A673 (cell line): ENCODE data around the gene INO80B. TPM values are rescaled to one million over a fixed set of nuclear protein-coding genes. Genes with fewer than 3 reads are reported as not detected.
"Not testable (repeated sequence)": the region's sequence is repeated elsewhere in the genome, so short reads cannot be mapped to it uniquely, and the experiment has no call there.

Experiments
- BruUV-seq: library from RNA; stranded (reverse); fragments of 400-500 nt; replicated peaks from 2 replicates; lab custom pipeline; 2021; lab: Mats Ljungman, UMichigan
- CTCF ChIA-PET: fragments of 300-600 bp; sonication (Branson Sonifier 250); formaldehyde crosslinking; loops from one replicate; lab custom pipeline; 2022; ENCODE audit warnings: antibody characterized with exemption; lab: Charles Lee
- POLR2A ChIA-PET: fragments of 300-600 bp; sonication (Branson Sonifier 250); formaldehyde crosslinking; loops from one replicate; lab custom pipeline; 2022; ENCODE audit warnings: antibody characterized with exemption; ENCODE audit not compliant: low non-redundant PET; lab: Charles Lee
- DNase-seq: peaks from one replicate; pipeline ENCODE4 v3.0.0-alpha.2; 2015; ENCODE audit warnings: low spot score
- H3K27ac ChIP-seq: fragments of 200-600 bp; sonication (generic); 2 replicates; pipeline ENCODE4 v1.5.1; 2016; ENCODE audit warnings: mixed run types, low read depth, mild to moderate bottlenecking, mixed read lengths, antibody characterized with exemption, low read length; ENCODE audit not compliant: poor library complexity, severe bottlenecking
- H3K27me3 ChIP-seq: fragments of 200-600 bp; sonication (generic); replicated peaks from 2 replicates; pipeline ENCODE4 v1.6.1; 2017; ENCODE audit warnings: mixed run types, low read depth, mild to moderate bottlenecking, mixed read lengths, antibody characterized with exemption, low read length; ENCODE audit not compliant: insufficient read depth, poor library complexity
- H3K36me3 ChIP-seq: fragments of 200-600 bp; sonication (generic); 2 replicates; pipeline ENCODE4 v1.6.1; 2016; ENCODE audit warnings: mixed run types, mild to moderate bottlenecking, mixed read lengths, antibody characterized with exemption, low read length; ENCODE audit not compliant: insufficient read depth, poor library complexity, severe bottlenecking
- H3K4me1 ChIP-seq: fragments of 200-600 bp; sonication (generic); 2 replicates; pipeline ENCODE4 v1.6.1; 2017; ENCODE audit warnings: mixed run types, mild to moderate bottlenecking, mixed read lengths, antibody characterized with exemption, low read length; ENCODE audit not compliant: insufficient read depth, poor library complexity, severe bottlenecking
- H3K4me3 ChIP-seq: fragments of 200-600 bp; sonication (generic); 2 replicates; pipeline ENCODE4 v1.5.1; 2016; ENCODE audit warnings: low read depth, mixed run types, mild to moderate bottlenecking, mixed read lengths, low read length; ENCODE audit not compliant: poor library complexity, severe bottlenecking
- H3K9me3 ChIP-seq: fragments of 200-600 bp; sonication (generic); 2 replicates; pipeline ENCODE4 v1.6.1; 2016; ENCODE audit warnings: mixed run types, low read depth, mild to moderate bottlenecking, mixed read lengths, antibody characterized with exemption, low read length; ENCODE audit not compliant: poor library complexity, severe bottlenecking
- EZH2 ChIP-seq: fragments of 200-600 bp; sonication (generic); IDR thresholded peaks from 2 replicates; pipeline ENCODE4 v1.6.1; 2017; ENCODE audit warnings: borderline replicate concordance, low read depth, mild to moderate bottlenecking, mixed read lengths, antibody characterized with exemption, low read length; ENCODE audit not compliant: poor library complexity, severe bottlenecking
- intact Hi-C: fragments of 100-400 bp; cut with micrococcal nuclease; formaldehyde crosslinking; loops from one replicate; pipeline ENCODE4 v1.10.0; 2022; ENCODE audit not compliant: unreplicated experiment
- total RNA-seq: library from RNA; stranded (reverse); gene quantifications from 2 replicates; pipeline ENCODE4 v1.2.3, GENCODE V29; 2021
- TF ChIP-seq, protein P1 (sequence below): fragments of 300-800, 200-600 bp; sonication (generic); conservative IDR thresholded peaks from 2 replicates; pipeline ENCODE4 v1.5.1; 2017; ENCODE audit warnings: low read depth, mild to moderate bottlenecking, antibody characterized with exemption, low read length, moderate library complexity, mixed read lengths

INO80B gene
- total RNA-seq, 1 experiment from 2014 or later: 29.9 TPM

DNA sequence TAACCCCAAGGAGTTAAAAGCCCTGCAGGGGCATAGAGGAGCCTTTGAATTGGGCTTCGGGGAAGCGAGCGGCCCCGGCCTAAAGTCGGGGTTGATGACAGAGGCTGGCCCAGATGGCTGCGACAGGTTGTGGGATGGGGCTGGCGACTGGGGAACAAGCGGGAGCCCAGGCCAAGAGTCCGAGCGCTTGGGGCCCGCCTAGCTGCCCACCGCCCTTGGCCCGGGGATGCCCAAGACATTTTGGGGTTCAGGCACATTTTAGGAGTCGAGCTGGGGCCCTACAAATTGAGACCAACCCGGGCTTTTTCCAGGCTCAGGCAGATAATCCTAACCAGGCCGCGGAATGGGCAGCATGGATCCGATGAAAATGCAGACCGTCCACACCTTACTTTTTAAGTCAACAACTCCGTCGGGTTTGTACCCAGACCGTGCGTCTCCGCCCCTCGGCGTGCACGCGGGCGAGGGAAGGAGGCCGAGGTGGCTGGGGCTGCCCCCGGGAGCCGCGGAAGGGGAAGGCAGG is 13.7 kb upstream of the INO80B start:
- intact Hi-C loops: no loop called here
- POLR2A ChIA-PET: no interaction called here

GRCh38 chr2:74441690-74442482 is 13.0 kb upstream of the INO80B start, which contains the start of gene RTKN:
Gene RTKN (minus strand): TSS chr2:74441937. CDS start chr2:74441816, 121 bp downstream.
- POLR2A ChIA-PET: no interaction called here
- DNase-seq: no peak
- no peak for TF ChIP-seq EZH2
- TF ChIP-seq, protein P1, sequence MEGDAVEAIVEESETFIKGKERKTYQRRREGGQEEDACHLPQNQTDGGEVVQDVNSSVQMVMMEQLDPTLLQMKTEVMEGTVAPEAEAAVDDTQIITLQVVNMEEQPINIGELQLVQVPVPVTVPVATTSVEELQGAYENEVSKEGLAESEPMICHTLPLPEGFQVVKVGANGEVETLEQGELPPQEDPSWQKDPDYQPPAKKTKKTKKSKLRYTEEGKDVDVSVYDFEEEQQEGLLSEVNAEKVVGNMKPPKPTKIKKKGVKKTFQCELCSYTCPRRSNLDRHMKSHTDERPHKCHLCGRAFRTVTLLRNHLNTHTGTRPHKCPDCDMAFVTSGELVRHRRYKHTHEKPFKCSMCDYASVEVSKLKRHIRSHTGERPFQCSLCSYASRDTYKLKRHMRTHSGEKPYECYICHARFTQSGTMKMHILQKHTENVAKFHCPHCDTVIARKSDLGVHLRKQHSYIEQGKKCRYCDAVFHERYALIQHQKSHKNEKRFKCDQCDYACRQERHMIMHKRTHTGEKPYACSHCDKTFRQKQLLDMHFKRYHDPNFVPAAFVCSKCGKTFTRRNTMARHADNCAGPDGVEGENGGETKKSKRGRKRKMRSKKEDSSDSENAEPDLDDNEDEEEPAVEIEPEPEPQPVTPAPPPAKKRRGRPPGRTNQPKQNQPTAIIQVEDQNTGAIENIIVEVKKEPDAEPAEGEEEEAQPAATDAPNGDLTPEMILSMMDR: no peak
- intact Hi-C loops: no loop called here
- peaks cover 47% of the 10 kb centered on the region for H3K4me1 ChIP-seq
- H3K4me3 ChIP-seq: peak within 1 kb of the TSS; percentile 65
- BruUV-seq: no TSS peak
- H3K27me3 ChIP-seq: no peaks in the 10 kb centered on the region
- H3K27ac ChIP-seq: peak within 1 kb of the TSS; percentile 80
- no peaks in the 10 kb centered on the region for H3K36me3 ChIP-seq
- no peaks in the 10 kb centered on the region for H3K9me3 ChIP-seq
- CTCF ChIA-PET: no interaction called here

More for the DNA sequence above, 13.7 kb upstream of the INO80B start:
- no peaks in the 10 kb centered on the region for H3K27me3 ChIP-seq
- H3K9me3 ChIP-seq: no peaks in the 10 kb centered on the region
- peak overlapping the region; percentile 80 for H3K27ac ChIP-seq
- H3K4me1 ChIP-seq: peaks cover 51% of the 10 kb centered on the region
- TF ChIP-seq EZH2: no peak
- TF ChIP-seq, protein P1: no peak
- BruUV-seq: no TSS peak
- CTCF ChIA-PET: no interaction called here
- H3K36me3 ChIP-seq: no peaks in the 10 kb centered on the region
- no peak overlapping the region for H3K4me3 ChIP-seq
- no peak for DNase-seq

DNA sequence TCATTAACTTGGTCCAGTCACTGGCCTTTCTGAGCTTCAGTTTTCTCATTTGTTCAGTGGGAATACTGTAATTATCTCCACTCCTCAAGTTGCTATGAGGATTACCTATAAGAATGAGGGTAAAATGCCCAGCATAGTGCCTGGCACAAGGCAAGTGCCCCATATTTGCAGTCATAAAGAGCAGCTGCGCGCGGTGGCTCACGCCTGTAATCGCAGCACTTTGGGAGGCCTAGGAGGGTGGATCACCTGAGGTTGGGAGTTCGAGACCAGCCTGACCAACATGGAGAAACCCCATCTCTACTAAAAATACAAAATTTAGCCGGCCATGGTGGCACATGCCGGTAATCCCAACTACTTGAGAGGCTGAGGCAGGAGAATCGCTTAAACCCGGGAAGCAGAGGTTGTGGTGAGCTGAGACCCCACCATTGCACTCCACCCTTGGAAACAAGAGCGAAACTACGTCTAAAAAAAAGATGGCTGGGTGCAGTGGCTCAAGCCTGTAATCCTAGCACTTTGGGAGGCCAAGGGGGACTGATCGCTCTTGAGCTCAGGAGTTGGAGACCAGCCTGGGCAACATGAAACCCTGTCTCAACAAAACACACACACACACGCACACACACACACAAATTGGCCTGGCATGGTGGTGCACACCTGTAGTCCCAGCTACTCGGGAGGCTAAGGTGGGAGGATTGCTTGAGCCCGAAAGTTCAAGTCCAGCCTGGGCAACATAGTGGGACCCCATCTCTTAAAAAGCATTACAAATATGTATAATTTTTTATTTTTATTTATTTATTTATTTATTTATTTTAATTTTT is 12.2 kb upstream of the INO80B start:
- peaks cover 39% of the 10 kb centered on the region for H3K4me1 ChIP-seq
- intact Hi-C loops, DNase-seq, H3K27ac ChIP-seq, BruUV-seq, H3K9me3 ChIP-seq, H3K4me3 ChIP-seq, H3K36me3 ChIP-seq, POLR2A ChIA-PET, CTCF ChIA-PET, H3K27me3 ChIP-seq: not testable (repeated sequence)
